GM12878 (cell line): ENCODE results near the gene BOLA2B. TPM values are rescaled to one million over a fixed set of nuclear protein-coding genes. Genes with fewer than 3 reads are reported as not detected.

Experiments used
- ATAC-seq: fragments of 200-7000 bp; cut with Tn5 transposase; 3 replicates; pipeline ENCODE4 v1.9.1; 2020; ENCODE audit warnings: mild to moderate bottlenecking, moderate library complexity
- BruUV-seq: library from RNA; stranded (reverse); fragments of 400-500 nt; replicated peaks from 2 replicates; lab custom pipeline; 2021; lab: Mats Ljungman, UMichigan
- CTCF ChIA-PET: fragments of 300-600 bp; sonication (Branson Sonifier 250); formaldehyde crosslinking; extraction: SDS; loops from one replicate; lab custom pipeline; 2021; ENCODE audit warnings: inconsistent platforms; lab: Yijun Ruan, JAX
- POLR2A ChIA-PET: fragments of 350-600 bp; formaldehyde crosslinking; extraction: SDS; loops from one replicate; lab custom pipeline; 2021; ENCODE audit warnings: inconsistent platforms; lab: Charles Lee
- RAD21 ChIA-PET: fragments of 300-600 bp; sonication (Branson Sonifier 250); formaldehyde crosslinking; loops from one replicate; lab custom pipeline; 2023; ENCODE audit warnings: antibody characterized with exemption; ENCODE audit not compliant: unreplicated experiment; lab: Charles Lee
- SMC1A ChIA-PET: fragments of 300-600 bp; sonication (Branson Sonifier 250); formaldehyde crosslinking; loops from one replicate; lab custom pipeline; 2023; ENCODE audit not compliant: unreplicated experiment, uncharacterized antibody; lab: Charles Lee
- DNase-seq: peaks from one replicate; pipeline ENCODE4 v3.0.0-alpha.2; 2011; ENCODE audit warnings: low read depth, low spot score
- FAIRE-seq: peaks from 3 replicates; lab custom pipeline; 2011; peaks lifted over from hg19 to GRCh38; lab: Jason Lieb, UNC
- H2AFZ ChIP-seq: 2 replicates; pipeline ENCODE4 v1.6.0; 2011; ENCODE audit warnings: low read depth, low read length, control low read depth; ENCODE audit not compliant: control insufficient read depth
- H3K27ac ChIP-seq: 2 replicates; pipeline ENCODE4 v1.5.1; 2011; ENCODE audit warnings: control low read depth; ENCODE audit not compliant: control insufficient read depth, insufficient read depth
- H3K27me3 ChIP-seq, 2 experiments: replicated peaks in 1 of 2; 2 replicates each; pipeline versions ENCODE4 v1.6.0 to v1.6.1; 2011; ENCODE audit warnings: low read length in 1 of 2; ENCODE audit not compliant: control insufficient read depth in 2 of 2, insufficient read depth in 2 of 2
- H3K36me3 ChIP-seq, 2 experiments: 2 replicates each; pipeline ENCODE4 v1.5.1; 2011; ENCODE audit warnings: low read length in 1 of 2; ENCODE audit not compliant: control insufficient read depth in 2 of 2, insufficient read depth in 2 of 2
- H3K4me1 ChIP-seq: 2 replicates; pipeline ENCODE4 v1.6.1; 2011; ENCODE audit warnings: mild to moderate bottlenecking, low read length, moderate library complexity, mixed read lengths; ENCODE audit not compliant: control insufficient read depth, insufficient read depth
- H3K4me2 ChIP-seq: 2 replicates; pipeline ENCODE4 v1.6.0; 2011; ENCODE audit warnings: control low read depth; ENCODE audit not compliant: control insufficient read depth, insufficient read depth
- H3K4me3 ChIP-seq: fragments of 200-600 bp; sonication (generic); 2 replicates; pipeline ENCODE4 v1.5.1; 2016
- H3K79me2 ChIP-seq: 2 replicates; pipeline ENCODE4 v1.6.0; 2011; ENCODE audit warnings: low read length; ENCODE audit not compliant: control insufficient read depth, insufficient read depth
- H3K9ac ChIP-seq: 2 replicates; pipeline ENCODE4 v1.8.0; 2011; ENCODE audit warnings: low read length, control low read depth, mixed read lengths; ENCODE audit not compliant: control insufficient read depth, insufficient read depth
- H3K9me3 ChIP-seq: replicated peaks from 3 replicates; pipeline ENCODE4 v1.5.1; 2011; ENCODE audit warnings: mild to moderate bottlenecking, low read length; ENCODE audit not compliant: control insufficient read depth, insufficient read depth
- H4K20me1 ChIP-seq: 2 replicates; pipeline ENCODE4 v1.6.0; 2011; ENCODE audit not compliant: control insufficient read depth, insufficient read depth
- CREM ChIP-seq: IDR thresholded peaks from 2 replicates; pipeline ENCODE4 v1.6.1; 2014; ENCODE audit warnings: antibody characterized with exemption, low read depth
- E4F1 ChIP-seq: fragments of 450-650 bp; IDR thresholded peaks from 2 replicates; pipeline ENCODE4 v1.6.1; 2018; ENCODE audit warnings: borderline replicate concordance, mild to moderate bottlenecking; ENCODE audit not compliant: partially characterized antibody
- FOS ChIP-seq: IDR thresholded peaks from 3 replicates; pipeline ENCODE4 v1.6.1; 2011; ENCODE audit warnings: borderline replicate concordance; ENCODE audit not compliant: insufficient read length; ENCODE audit errors: extremely low read depth
- FOXM1 ChIP-seq: IDR thresholded peaks from 2 replicates; pipeline ENCODE4 v1.6.1; 2012; ENCODE audit warnings: low read depth, mild to moderate bottlenecking, inconsistent platforms, low read length, moderate library complexity
- JUND ChIP-seq: IDR thresholded peaks from 2 replicates; pipeline ENCODE4 v1.6.1; 2012; ENCODE audit warnings: low read depth, mild to moderate bottlenecking, low read length, improper control_type of control experiment, moderate library complexity
- KLF5 ChIP-seq: fragments of 450-650 bp; IDR thresholded peaks from 2 replicates; pipeline ENCODE4 v1.6.1; 2014; ENCODE audit warnings: mild to moderate bottlenecking; ENCODE audit not compliant: partially characterized antibody
- RB1 ChIP-seq: fragments of 450-650 bp; formaldehyde crosslinking; IDR thresholded peaks from 2 replicates; pipeline ENCODE4 v1.6.1; 2017; ENCODE audit warnings: mild to moderate bottlenecking, borderline replicate concordance
- RCOR1 ChIP-seq: conservative IDR thresholded peaks from 2 replicates; pipeline ENCODE4 v1.6.1; 2012; ENCODE audit warnings: low read depth, low read length, improper control_type of control experiment
- SIX5 ChIP-seq: IDR thresholded peaks from 2 replicates; pipeline ENCODE4 v1.6.1; 2011; ENCODE audit warnings: mild to moderate bottlenecking, low read depth, low read length, moderate library complexity; ENCODE audit not compliant: severe bottlenecking
- SPI1 ChIP-seq: IDR thresholded peaks from 2 replicates; pipeline ENCODE4 v1.6.1; 2011; ENCODE audit warnings: low read depth, mild to moderate bottlenecking, low read length, moderate library complexity, borderline replicate concordance; ENCODE audit not compliant: insufficient read depth
- USF2 ChIP-seq: IDR thresholded peaks from 2 replicates; pipeline ENCODE4 v1.6.1; 2011; ENCODE audit warnings: low read depth, low read length, improper control_type of control experiment, borderline replicate concordance
- ZSCAN29 ChIP-seq: fragments of 450-650 bp; IDR thresholded peaks from 2 replicates; pipeline ENCODE4 v1.6.1; 2017; ENCODE audit warnings: mild to moderate bottlenecking, moderate library complexity
- WGBS: methylation state at CpG from one replicate; pipeline ENCODE4 v1.1.6; 2016; ENCODE audit warnings: low lambda C conversion rate; ENCODE audit not compliant: insufficient replicate concordance, insufficient coverage; ENCODE audit errors: missing lambda C conversion rate; 5-methylcytosine and 5-hydroxymethylcytosine counted together
- in situ Hi-C: fragments of 300-500 bp; cut with MboI; formaldehyde crosslinking; loops from 9 replicates; pipeline ENCODE4 v1.14.3; 2018; ENCODE audit warnings: mixed read lengths
- intact Hi-C: fragments of 100-400 bp; cut with micrococcal nuclease; formaldehyde crosslinking; loops from one replicate; pipeline ENCODE4 v1.14.2; 2022; ENCODE audit not compliant: unreplicated experiment
- polyA plus RNA-seq, 11 experiments: library from polyadenylated mRNA; depleted of rRNA in 4 of 11; unstranded in 6 of 11; stranded (reverse) in 5 of 11; fragments of >200 nt; fragmentation: Nextera tagmentation in 4 of 11; fragmentation: Illumina TruSeq in 1 of 11; extraction: Ambion mirVana in 4 of 11; extraction: Trizol in 1 of 11; gene quantifications; 1 replicate in 1 of 11; 2 replicates in 10 of 11; pipeline versions ENCODE4 v1.2.1 to v1.2.3, GENCODE V29; 2011 to 2016; ENCODE audit warnings: inconsistent platforms in 2 of 11, missing spikeins in 2 of 11, low read depth in 1 of 11
- total RNA-seq, 4 experiments: library from RNA; depleted of rRNA in 3 of 4; stranded (reverse); fragments of >200 nt in 3 of 4; fragmentation: Illumina TruSeq in 1 of 4; extraction: Trizol in 1 of 4; gene quantifications; 2 replicates each; pipeline versions ENCODE4 v1.2.1 to v1.2.3, GENCODE V29; 2013 to 2021
- TF ChIP-seq, protein P1 (sequence below): IDR thresholded peaks from 2 replicates; pipeline ENCODE4 v1.6.1; 2012; ENCODE audit warnings: low read length, inconsistent platforms
- TF ChIP-seq, protein P2 (sequence below): fragments of 450-650 bp; IDR thresholded peaks from 2 replicates; pipeline ENCODE4 v1.6.1; 2016; ENCODE audit warnings: mild to moderate bottlenecking, moderate library complexity, borderline replicate concordance

BOLA2B gene
- total and polyA plus RNA-seq, 10 of the 15 experiments (the other 5 are each of a cell fraction or from before 2014, with no cell fraction given), result 39.9 to 292 (median 130) TPM

GRCh38 chr16:30152517-30152916 is 40.9 kb downstream of the BOLA2B start:
- Histone ChIP-seq H3K4me2 (no peak overlapping the region), H3K4me1 (no peaks in the 10 kb centered on the region), H2AFZ (no peak overlapping the region), H3K79me2 (no peaks in the 10 kb centered on the region), H4K20me1 (no peaks in the 10 kb centered on the region), H3K9me3 (peaks cover 6% of the 10 kb centered on the region), H3K36me3 (no peaks in the 10 kb centered on the region), H3K27me3 (no peaks in the 10 kb centered on the region), H3K27ac (no peak overlapping the region), H3K9ac (no peak overlapping the region), H3K4me3 (no peak overlapping the region)
- ChIA-PET CTCF (interaction anchor here (2.0 kb wide), 1 partner anchor 10 kb away, joined by 9 read pairs; no protein-coding TSS in a partner anchor), SMC1A (interaction anchor here (1.0 kb wide), 1 partner anchor 10 kb away, joined by 3 read pairs; no protein-coding TSS in a partner anchor), POLR2A (interaction anchor here (0.5 to 0.6 kb wide), 2 partner anchors 140 to 381 kb away, joined by 4 to 6 read pairs; no protein-coding TSS in a partner anchor), RAD21 (no interaction called here)
- intact Hi-C loops, result no loop called here
- FAIRE-seq, result no peak
- no TSS peak for BruUV-seq
- 85% methylated on average over 9 of the region's 9 CpGs for WGBS
- ATAC-seq, result no peak
- DNase-seq, result no peak
- in situ Hi-C loops, result no loop called here
- TF ChIP-seq E4F1, result no peak
- no peak for TF ChIP-seq SIX5
- TF ChIP-seq, protein P1, sequence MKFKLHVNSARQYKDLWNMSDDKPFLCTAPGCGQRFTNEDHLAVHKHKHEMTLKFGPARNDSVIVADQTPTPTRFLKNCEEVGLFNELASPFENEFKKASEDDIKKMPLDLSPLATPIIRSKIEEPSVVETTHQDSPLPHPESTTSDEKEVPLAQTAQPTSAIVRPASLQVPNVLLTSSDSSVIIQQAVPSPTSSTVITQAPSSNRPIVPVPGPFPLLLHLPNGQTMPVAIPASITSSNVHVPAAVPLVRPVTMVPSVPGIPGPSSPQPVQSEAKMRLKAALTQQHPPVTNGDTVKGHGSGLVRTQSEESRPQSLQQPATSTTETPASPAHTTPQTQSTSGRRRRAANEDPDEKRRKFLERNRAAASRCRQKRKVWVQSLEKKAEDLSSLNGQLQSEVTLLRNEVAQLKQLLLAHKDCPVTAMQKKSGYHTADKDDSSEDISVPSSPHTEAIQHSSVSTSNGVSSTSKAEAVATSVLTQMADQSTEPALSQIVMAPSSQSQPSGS, result no peak
- no peak for TF ChIP-seq JUND
- no peak for TF ChIP-seq KLF5
- TF ChIP-seq ZSCAN29, result no peak
- no peak for TF ChIP-seq RB1
- TF ChIP-seq FOXM1, result no peak
- TF ChIP-seq SPI1, result no peak
- TF ChIP-seq USF2, result no peak
- TF ChIP-seq CREM, result no peak
- TF ChIP-seq, protein P2, sequence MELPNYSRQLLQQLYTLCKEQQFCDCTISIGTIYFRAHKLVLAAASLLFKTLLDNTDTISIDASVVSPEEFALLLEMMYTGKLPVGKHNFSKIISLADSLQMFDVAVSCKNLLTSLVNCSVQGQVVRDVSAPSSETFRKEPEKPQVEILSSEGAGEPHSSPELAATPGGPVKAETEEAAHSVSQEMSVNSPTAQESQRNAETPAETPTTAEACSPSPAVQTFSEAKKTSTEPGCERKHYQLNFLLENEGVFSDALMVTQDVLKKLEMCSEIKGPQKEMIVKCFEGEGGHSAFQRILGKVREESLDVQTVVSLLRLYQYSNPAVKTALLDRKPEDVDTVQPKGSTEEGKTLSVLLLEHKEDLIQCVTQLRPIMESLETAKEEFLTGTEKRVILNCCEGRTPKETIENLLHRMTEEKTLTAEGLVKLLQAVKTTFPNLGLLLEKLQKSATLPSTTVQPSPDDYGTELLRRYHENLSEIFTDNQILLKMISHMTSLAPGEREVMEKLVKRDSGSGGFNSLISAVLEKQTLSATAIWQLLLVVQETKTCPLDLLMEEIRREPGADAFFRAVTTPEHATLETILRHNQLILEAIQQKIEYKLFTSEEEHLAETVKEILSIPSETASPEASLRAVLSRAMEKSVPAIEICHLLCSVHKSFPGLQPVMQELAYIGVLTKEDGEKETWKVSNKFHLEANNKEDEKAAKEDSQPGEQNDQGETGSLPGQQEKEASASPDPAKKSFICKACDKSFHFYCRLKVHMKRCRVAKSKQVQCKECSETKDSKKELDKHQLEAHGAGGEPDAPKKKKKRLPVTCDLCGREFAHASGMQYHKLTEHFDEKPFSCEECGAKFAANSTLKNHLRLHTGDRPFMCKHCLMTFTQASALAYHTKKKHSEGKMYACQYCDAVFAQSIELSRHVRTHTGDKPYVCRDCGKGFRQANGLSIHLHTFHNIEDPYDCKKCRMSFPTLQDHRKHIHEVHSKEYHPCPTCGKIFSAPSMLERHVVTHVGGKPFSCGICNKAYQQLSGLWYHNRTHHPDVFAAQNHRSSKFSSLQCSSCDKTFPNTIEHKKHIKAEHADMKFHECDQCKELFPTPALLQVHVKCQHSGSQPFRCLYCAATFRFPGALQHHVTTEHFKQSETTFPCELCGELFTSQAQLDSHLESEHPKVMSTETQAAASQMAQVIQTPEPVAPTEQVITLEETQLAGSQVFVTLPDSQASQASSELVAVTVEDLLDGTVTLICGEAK, result no peak
- TF ChIP-seq FOS, result no peak
- TF ChIP-seq RCOR1, result no peak
